PC-3 (cell line): Measurements from ENCODE around the gene BAZ1B.

Experiments
- EZH2 ChIP-seq: fragments of 300-600 bp; sonication (generic); IDR thresholded peaks from one replicate; pipeline ENCODE4 v1.6.1; 2017; ENCODE audit warnings: antibody characterized with exemption, mild to moderate bottlenecking, low read length; ENCODE audit not compliant: unreplicated experiment
- EZH2phosphoT487 ChIP-seq: fragments of 300-600 bp; sonication (generic); IDR thresholded peaks from 2 replicates; pipeline ENCODE4 v1.6.1; 2018; ENCODE audit warnings: mild to moderate bottlenecking, antibody characterized with exemption, low read length, borderline replicate concordance
- TF ChIP-seq, protein P1 (sequence below): fragments of 300-600 bp; sonication (generic); conservative IDR thresholded peaks from 2 replicates; pipeline ENCODE4 v1.5.1; 2017; ENCODE audit warnings: antibody characterized with exemption, low read depth, mild to moderate bottlenecking, low read length

DNA sequence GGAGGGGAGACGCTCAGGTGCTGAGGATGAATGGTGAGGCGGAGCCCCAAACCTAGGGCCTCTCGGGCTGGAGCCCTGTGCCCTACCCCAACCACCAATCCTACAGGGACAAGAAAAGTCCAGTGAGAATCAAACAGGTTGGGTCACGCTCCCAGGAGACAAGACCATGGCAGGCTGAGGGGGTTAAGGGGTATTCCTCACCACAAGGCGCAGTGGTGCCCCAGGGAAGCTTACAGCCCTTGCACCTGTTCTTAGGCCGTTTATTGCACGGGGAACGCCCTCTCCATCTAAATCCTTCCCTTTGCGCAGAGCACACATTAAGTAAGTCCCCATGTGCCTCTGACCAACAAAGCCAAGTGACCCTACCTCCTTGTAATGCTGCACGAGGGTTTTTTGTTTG, 85.0 kb downstream of the BAZ1B start:
- no peak for TF ChIP-seq EZH2
- TF ChIP-seq, protein P1, sequence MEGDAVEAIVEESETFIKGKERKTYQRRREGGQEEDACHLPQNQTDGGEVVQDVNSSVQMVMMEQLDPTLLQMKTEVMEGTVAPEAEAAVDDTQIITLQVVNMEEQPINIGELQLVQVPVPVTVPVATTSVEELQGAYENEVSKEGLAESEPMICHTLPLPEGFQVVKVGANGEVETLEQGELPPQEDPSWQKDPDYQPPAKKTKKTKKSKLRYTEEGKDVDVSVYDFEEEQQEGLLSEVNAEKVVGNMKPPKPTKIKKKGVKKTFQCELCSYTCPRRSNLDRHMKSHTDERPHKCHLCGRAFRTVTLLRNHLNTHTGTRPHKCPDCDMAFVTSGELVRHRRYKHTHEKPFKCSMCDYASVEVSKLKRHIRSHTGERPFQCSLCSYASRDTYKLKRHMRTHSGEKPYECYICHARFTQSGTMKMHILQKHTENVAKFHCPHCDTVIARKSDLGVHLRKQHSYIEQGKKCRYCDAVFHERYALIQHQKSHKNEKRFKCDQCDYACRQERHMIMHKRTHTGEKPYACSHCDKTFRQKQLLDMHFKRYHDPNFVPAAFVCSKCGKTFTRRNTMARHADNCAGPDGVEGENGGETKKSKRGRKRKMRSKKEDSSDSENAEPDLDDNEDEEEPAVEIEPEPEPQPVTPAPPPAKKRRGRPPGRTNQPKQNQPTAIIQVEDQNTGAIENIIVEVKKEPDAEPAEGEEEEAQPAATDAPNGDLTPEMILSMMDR: no peak
- TF ChIP-seq EZH2phosphoT487: no peak
